SU-DHL-6 (cell line): ENCODE data around the gene TSPYL1.

Experiments used
- H2AFZ ChIP-seq: fragments of 200-600 bp; sonication (generic); 2 replicates; pipeline ENCODE4 v1.6.1; 2014; ENCODE audit warnings: low read depth, mild to moderate bottlenecking, moderate library complexity, mixed read lengths, antibody characterized with exemption, low read length; ENCODE audit not compliant: severe bottlenecking
- H3F3A ChIP-seq: fragments of 200-600 bp; shearing (Covaris generic); 2 replicates; pipeline ENCODE4 v1.6.0; 2016; ENCODE audit warnings: antibody characterized with exemption, mild to moderate bottlenecking; ENCODE audit not compliant: insufficient read depth
- H3K27ac ChIP-seq: fragments of 200-600 bp; sonication (generic); 2 replicates; pipeline ENCODE4 v1.5.1; 2016; ENCODE audit warnings: low read depth, mild to moderate bottlenecking, low read length, moderate library complexity, mixed read lengths
- H3K27me3 ChIP-seq: fragments of 200-600 bp; sonication (generic), shearing (Covaris generic); 2 replicates; pipeline ENCODE4 v1.6.0; 2014; ENCODE audit warnings: mild to moderate bottlenecking, low read length
- H3K36me3 ChIP-seq: fragments of 200-600 bp; sonication (generic); 2 replicates; pipeline ENCODE4 v1.6.1; 2014; ENCODE audit warnings: mild to moderate bottlenecking, low read length, mixed read lengths
- H3K4me2 ChIP-seq: fragments of 300-600, 200-600 bp; shearing (Covaris generic), sonication (generic); 2 replicates; pipeline ENCODE4 v1.6.0; 2014; ENCODE audit warnings: low read length, low read depth, mild to moderate bottlenecking; ENCODE audit not compliant: poor library complexity, severe bottlenecking
- H3K4me3 ChIP-seq: fragments of 200-600 bp; sonication (generic); 2 replicates; pipeline ENCODE4 v1.5.1; 2014; ENCODE audit warnings: antibody characterized with exemption, low read length, mild to moderate bottlenecking, mixed read lengths; ENCODE audit not compliant: insufficient read depth, poor library complexity, severe bottlenecking
- H3K79me2 ChIP-seq: fragments of 200-600 bp; sonication (generic); 2 replicates; pipeline ENCODE4 v1.6.1; 2014; ENCODE audit warnings: mild to moderate bottlenecking, low read length, moderate library complexity; ENCODE audit not compliant: insufficient read depth
- H3K9ac ChIP-seq: fragments of 200-600 bp; sonication (generic); 2 replicates; pipeline ENCODE4 v1.7.0; 2014; ENCODE audit warnings: mild to moderate bottlenecking, low read length
- H3K9me2 ChIP-seq: fragments of 200-600 bp; sonication (generic); replicated peaks from 2 replicates; pipeline ENCODE4 v1.6.1; 2014; ENCODE audit warnings: low read length; ENCODE audit not compliant: insufficient read depth
- H3K9me3 ChIP-seq: fragments of 200-600 bp; sonication (generic); 2 replicates; pipeline ENCODE4 v1.6.1; 2014; ENCODE audit warnings: low read length, mixed read lengths; ENCODE audit not compliant: insufficient read depth
- H4K20me1 ChIP-seq: fragments of 200-600 bp; sonication (generic); 2 replicates; pipeline ENCODE4 v1.6.1; 2014; ENCODE audit warnings: low read depth, mild to moderate bottlenecking, antibody characterized with exemption, low read length, moderate library complexity, mixed read lengths
- EZH2phosphoT487 ChIP-seq: fragments of 200-600 bp; sonication (generic), shearing (Covaris generic); conservative IDR thresholded peaks from 2 replicates; pipeline ENCODE4 v1.6.1; 2018; ENCODE audit warnings: mild to moderate bottlenecking, antibody characterized with exemption, low read length, moderate library complexity, mixed read lengths
- TF ChIP-seq, protein P1 (sequence below): fragments of 200-600 bp; sonication (generic); IDR thresholded peaks from one replicate; pipeline ENCODE4 v1.5.1; 2017; ENCODE audit warnings: antibody characterized with exemption, mild to moderate bottlenecking, low read length, moderate library complexity; ENCODE audit not compliant: insufficient read depth, poor library complexity, severe bottlenecking

TSPYL1 gene

GRCh38 chr6:116279232-116280160 lies at the start of gene TSPYL1:
Gene TSPYL1 (minus strand): TSS chr6:116279930. CDS start chr6:116279830, 100 bp downstream.
- TF ChIP-seq, protein P1, sequence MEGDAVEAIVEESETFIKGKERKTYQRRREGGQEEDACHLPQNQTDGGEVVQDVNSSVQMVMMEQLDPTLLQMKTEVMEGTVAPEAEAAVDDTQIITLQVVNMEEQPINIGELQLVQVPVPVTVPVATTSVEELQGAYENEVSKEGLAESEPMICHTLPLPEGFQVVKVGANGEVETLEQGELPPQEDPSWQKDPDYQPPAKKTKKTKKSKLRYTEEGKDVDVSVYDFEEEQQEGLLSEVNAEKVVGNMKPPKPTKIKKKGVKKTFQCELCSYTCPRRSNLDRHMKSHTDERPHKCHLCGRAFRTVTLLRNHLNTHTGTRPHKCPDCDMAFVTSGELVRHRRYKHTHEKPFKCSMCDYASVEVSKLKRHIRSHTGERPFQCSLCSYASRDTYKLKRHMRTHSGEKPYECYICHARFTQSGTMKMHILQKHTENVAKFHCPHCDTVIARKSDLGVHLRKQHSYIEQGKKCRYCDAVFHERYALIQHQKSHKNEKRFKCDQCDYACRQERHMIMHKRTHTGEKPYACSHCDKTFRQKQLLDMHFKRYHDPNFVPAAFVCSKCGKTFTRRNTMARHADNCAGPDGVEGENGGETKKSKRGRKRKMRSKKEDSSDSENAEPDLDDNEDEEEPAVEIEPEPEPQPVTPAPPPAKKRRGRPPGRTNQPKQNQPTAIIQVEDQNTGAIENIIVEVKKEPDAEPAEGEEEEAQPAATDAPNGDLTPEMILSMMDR, result peak; percentile 16
- no peak for TF ChIP-seq EZH2phosphoT487
- Histone ChIP-seq H3K9me3 (no peaks in the 10 kb centered on the region), H3K9me2 (no peaks in the 10 kb centered on the region), H3K36me3 (no peaks in the 10 kb centered on the region), H4K20me1 (peaks cover 18% of the 10 kb centered on the region), H3K27me3 (no peaks in the 10 kb centered on the region), H3K9ac (peak within 1 kb of the TSS; percentile 77), H2AFZ (peak within 1 kb of the TSS; percentile 85), H3K4me2 (peak within 1 kb of the TSS; percentile 78), H3K79me2 (peaks cover 50% of the 10 kb centered on the region), H3K27ac (peak within 1 kb of the TSS; percentile 75), H3K4me3 (peak within 1 kb of the TSS; percentile 76), H3F3A (peaks cover 7% of the 10 kb centered on the region; the same call in 1 of the 2 replicates)

- H3K36me3 ChIP-seq, result no peaks in the 10 kb centered on the region
- no peaks in the 10 kb centered on the region for H3K27me3 ChIP-seq
- H3K9me2 ChIP-seq, result no peaks in the 10 kb centered on the region
- H3F3A ChIP-seq, result no peaks in the 10 kb centered on the region
- no peaks in the 10 kb centered on the region for H4K20me1 ChIP-seq
- no peak overlapping the region for H3K4me2 ChIP-seq
- TF ChIP-seq, protein P1, result no peak
- TF ChIP-seq EZH2phosphoT487, result no peak
- no peak overlapping the region for H3K9ac ChIP-seq
- no peak overlapping the region for H3K27ac ChIP-seq
- no peak overlapping the region for H3K4me3 ChIP-seq
- no peak overlapping the region for H2AFZ ChIP-seq
- H3K9me3 ChIP-seq, result no peaks in the 10 kb centered on the region
- H3K79me2 ChIP-seq, result no peaks in the 10 kb centered on the region
Observed at GRCh38 chr6:116329156-116329555, 49.4 kb upstream of the TSPYL1 start.

DNA sequence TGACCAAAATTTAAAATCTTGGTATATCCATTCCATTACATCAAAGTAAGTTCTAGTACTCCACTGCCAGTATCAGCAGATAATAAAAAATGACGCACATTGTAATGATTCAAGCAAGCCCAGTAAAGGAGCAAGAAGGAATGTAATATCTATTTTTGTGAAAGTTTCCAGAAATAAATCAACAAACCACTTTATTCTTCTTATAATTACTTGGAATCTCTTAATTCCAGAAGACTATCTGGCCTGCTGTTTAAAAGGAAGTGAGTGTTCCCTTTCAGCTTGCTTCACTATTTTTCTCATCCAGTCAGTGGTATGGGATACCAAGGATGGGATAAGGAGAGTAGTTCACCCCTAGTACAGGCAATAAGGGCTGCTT lies 48.8 kb upstream of the TSPYL1 start:
- no peak overlapping the region for H3K9ac ChIP-seq
- H3K4me2 ChIP-seq, result no peak overlapping the region
- no peaks in the 10 kb centered on the region for H3K27me3 ChIP-seq
- no peaks in the 10 kb centered on the region for H3F3A ChIP-seq
- no peaks in the 10 kb centered on the region for H3K79me2 ChIP-seq
- TF ChIP-seq, protein P1, result no peak
- no peak for TF ChIP-seq EZH2phosphoT487
- no peak overlapping the region for H3K27ac ChIP-seq
- H3K36me3 ChIP-seq, result no peaks in the 10 kb centered on the region
- no peaks in the 10 kb centered on the region for H3K9me2 ChIP-seq
- H4K20me1 ChIP-seq, result no peaks in the 10 kb centered on the region
- H3K9me3 ChIP-seq, result no peaks in the 10 kb centered on the region
- no peak overlapping the region for H2AFZ ChIP-seq
- no peak overlapping the region for H3K4me3 ChIP-seq
